ENCODE data around the gene FAM3C. TPM values are rescaled to one million over a fixed set of nuclear protein-coding genes. Genes with fewer than 3 reads are reported as not detected.

FAM3C gene
- total and polyA plus RNA-seq, 4 donors: 16.5 to 32.3 (median 22.5) TPM

DNA sequence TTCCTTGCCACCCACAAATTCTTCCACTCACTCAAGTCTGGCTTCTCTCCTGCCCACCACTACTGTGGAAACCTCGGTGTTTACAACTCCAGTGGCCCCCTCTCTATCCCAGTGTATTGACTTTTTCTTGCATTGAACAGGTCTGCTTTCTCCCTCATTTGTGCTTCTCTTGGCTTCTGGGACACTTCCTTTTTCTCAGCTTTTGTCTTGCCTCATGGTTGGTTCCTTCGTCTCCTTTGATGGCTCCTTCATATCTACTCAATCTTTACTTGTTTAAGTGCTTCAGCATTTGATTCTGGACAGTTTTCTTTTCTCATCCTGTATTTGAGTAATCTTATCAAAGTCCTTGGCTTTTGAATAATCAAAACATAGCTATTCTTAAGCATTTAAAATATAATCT lies 35.9 kb upstream of the FAM3C start:
- TF ChIP-seq SP1 (IDR thresholded peaks at IDR 0.05) (no peak), YY1 (IDR thresholded peaks at IDR 0.05) (no peak), FOXA2 (IDR thresholded peaks at IDR 0.05) (no peak), TAF1 (conservative IDR thresholded peaks at IDR 0.05) (no peak), JUND (IDR thresholded peaks at IDR 0.05) (no peak)
- TF ChIP-seq, protein P1, sequence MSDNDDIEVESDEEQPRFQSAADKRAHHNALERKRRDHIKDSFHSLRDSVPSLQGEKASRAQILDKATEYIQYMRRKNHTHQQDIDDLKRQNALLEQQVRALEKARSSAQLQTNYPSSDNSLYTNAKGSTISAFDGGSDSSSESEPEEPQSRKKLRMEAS (IDR thresholded peaks at IDR 0.05): no peak
- TF ChIP-seq, protein P2, sequence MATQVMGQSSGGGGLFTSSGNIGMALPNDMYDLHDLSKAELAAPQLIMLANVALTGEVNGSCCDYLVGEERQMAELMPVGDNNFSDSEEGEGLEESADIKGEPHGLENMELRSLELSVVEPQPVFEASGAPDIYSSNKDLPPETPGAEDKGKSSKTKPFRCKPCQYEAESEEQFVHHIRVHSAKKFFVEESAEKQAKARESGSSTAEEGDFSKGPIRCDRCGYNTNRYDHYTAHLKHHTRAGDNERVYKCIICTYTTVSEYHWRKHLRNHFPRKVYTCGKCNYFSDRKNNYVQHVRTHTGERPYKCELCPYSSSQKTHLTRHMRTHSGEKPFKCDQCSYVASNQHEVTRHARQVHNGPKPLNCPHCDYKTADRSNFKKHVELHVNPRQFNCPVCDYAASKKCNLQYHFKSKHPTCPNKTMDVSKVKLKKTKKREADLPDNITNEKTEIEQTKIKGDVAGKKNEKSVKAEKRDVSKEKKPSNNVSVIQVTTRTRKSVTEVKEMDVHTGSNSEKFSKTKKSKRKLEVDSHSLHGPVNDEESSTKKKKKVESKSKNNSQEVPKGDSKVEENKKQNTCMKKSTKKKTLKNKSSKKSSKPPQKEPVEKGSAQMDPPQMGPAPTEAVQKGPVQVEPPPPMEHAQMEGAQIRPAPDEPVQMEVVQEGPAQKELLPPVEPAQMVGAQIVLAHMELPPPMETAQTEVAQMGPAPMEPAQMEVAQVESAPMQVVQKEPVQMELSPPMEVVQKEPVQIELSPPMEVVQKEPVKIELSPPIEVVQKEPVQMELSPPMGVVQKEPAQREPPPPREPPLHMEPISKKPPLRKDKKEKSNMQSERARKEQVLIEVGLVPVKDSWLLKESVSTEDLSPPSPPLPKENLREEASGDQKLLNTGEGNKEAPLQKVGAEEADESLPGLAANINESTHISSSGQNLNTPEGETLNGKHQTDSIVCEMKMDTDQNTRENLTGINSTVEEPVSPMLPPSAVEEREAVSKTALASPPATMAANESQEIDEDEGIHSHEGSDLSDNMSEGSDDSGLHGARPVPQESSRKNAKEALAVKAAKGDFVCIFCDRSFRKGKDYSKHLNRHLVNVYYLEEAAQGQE (IDR thresholded peaks at IDR 0.05): no peak
- TF ChIP-seq, protein P3, sequence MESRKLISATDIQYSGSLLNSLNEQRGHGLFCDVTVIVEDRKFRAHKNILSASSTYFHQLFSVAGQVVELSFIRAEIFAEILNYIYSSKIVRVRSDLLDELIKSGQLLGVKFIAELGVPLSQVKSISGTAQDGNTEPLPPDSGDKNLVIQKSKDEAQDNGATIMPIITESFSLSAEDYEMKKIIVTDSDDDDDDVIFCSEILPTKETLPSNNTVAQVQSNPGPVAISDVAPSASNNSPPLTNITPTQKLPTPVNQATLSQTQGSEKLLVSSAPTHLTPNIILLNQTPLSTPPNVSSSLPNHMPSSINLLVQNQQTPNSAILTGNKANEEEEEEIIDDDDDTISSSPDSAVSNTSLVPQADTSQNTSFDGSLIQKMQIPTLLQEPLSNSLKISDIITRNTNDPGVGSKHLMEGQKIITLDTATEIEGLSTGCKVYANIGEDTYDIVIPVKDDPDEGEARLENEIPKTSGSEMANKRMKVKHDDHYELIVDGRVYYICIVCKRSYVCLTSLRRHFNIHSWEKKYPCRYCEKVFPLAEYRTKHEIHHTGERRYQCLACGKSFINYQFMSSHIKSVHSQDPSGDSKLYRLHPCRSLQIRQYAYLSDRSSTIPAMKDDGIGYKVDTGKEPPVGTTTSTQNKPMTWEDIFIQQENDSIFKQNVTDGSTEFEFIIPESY (IDR thresholded peaks at IDR 0.05): no peak
- DNase-seq (ENCODE audit: low spot score): no peak
- no peaks in the 10 kb centered on the region for H3K9me3 ChIP-seq (ENCODE audit: control insufficient read depth in 4 of 4, low read length in 3 of 4)
- no peaks in the 10 kb centered on the region for H3K27me3 ChIP-seq (ENCODE audit: control insufficient read depth in 4 of 4, insufficient read depth in 4 of 4, low read length in 3 of 4)
- H3K4me3 ChIP-seq (ENCODE audit: low read depth in 1 of 3, low read length in 3 of 3): no peak overlapping the region
- no peaks in the 10 kb centered on the region for H3K4me1 ChIP-seq (ENCODE audit: control insufficient read depth in 4 of 4, insufficient read depth in 4 of 4, low read length in 3 of 4)
- H3K36me3 ChIP-seq (ENCODE audit: control insufficient read depth in 4 of 4, insufficient read depth in 3 of 4, low read depth in 1 of 4, low read length in 3 of 4): no peaks in the 10 kb centered on the region
- no peak overlapping the region for H3K27ac ChIP-seq (ENCODE audit: low read depth in 1 of 2, low read length in 2 of 2)
- no peak overlapping the region for H3K9ac ChIP-seq (ENCODE audit: low read depth in 1 of 2, low read length in 2 of 2)
- WGBS: 93% methylated on average over 2 of the region's 2 CpGs

DNA sequence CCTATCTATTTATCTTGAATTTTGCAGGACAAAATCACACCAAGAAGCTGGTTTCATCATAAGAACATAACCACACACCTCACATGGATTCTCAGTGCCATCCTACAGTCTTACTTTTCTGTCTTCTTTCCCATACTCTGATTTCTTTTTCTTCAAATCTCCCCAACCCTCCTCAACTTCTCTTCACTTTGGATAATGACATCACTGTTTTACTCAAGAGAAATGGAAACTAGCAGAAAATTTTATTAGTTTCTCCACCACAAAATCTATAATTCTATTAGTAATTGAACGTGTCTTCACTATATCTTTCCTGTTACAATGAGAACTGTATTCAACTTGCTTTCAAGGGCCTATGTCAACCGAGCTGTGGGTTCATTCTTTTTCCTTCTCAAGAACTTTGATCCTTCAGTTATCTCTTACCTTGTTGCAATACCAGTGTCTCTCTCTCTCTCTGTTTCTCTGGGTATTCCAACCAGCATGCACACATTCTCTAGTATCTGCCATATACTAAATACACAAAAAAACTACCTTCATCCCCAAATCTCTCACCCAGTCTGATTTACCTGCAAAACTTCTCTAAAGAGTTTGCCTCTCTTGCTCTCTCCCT lies 35.4 kb upstream of the FAM3C start:
- WGBS: 90% methylated on average over 2 of the region's 2 CpGs
- no peaks in the 10 kb centered on the region for H3K9me3 ChIP-seq (ENCODE audit: control insufficient read depth in 4 of 4, low read length in 3 of 4)
- H3K4me1 ChIP-seq (ENCODE audit: control insufficient read depth in 4 of 4, insufficient read depth in 4 of 4, low read length in 3 of 4): no peaks in the 10 kb centered on the region
- H3K36me3 ChIP-seq (ENCODE audit: control insufficient read depth in 4 of 4, insufficient read depth in 3 of 4, low read depth in 1 of 4, low read length in 3 of 4): no peaks in the 10 kb centered on the region
- H3K27me3 ChIP-seq (ENCODE audit: control insufficient read depth in 4 of 4, insufficient read depth in 4 of 4, low read length in 3 of 4): no peaks in the 10 kb centered on the region
- no peak overlapping the region for H3K27ac ChIP-seq (ENCODE audit: low read depth in 1 of 2, low read length in 2 of 2)
- DNase-seq (ENCODE audit: low spot score): no peak
- H3K4me3 ChIP-seq (ENCODE audit: low read depth in 1 of 3, low read length in 3 of 3): no peak overlapping the region
- no peak for TF ChIP-seq NR2F2 (IDR thresholded peaks at IDR 0.05)
- TF ChIP-seq, protein P4, sequence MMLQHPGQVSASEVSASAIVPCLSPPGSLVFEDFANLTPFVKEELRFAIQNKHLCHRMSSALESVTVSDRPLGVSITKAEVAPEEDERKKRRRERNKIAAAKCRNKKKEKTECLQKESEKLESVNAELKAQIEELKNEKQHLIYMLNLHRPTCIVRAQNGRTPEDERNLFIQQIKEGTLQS (IDR thresholded peaks at IDR 0.05): no peak
- no peak for TF ChIP-seq FOXA2 (IDR thresholded peaks at IDR 0.05)
- TF ChIP-seq FOXA1 (IDR thresholded peaks at IDR 0.05): no peak
- no peak overlapping the region for H3K9ac ChIP-seq (ENCODE audit: low read depth in 1 of 2, low read length in 2 of 2)

DNA sequence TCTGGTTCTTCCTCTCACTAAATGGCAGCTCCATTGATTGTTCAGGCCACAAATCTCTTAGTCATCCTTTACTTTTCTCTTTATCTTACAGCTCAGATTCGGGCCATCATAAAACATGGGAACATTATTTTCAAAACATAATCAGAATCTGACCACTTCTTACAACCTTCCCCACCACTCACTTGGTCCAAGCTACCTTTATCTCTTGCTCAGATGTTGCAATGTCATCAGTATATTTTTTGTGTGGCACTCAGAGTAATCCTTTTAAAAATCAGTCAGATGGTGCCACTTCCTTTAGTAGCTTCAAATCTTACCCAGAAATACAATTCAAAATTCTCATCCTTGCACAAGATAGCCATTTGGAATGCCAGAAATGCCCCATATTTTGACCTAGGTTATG lies 34.5 kb upstream of the FAM3C start:
- Histone ChIP-seq H3K9ac (ENCODE audit: low read depth in 1 of 2, low read length in 2 of 2) (no peak overlapping the region), H3K27me3 (ENCODE audit: control insufficient read depth in 4 of 4, insufficient read depth in 4 of 4, low read length in 3 of 4) (no peaks in the 10 kb centered on the region), H3K36me3 (ENCODE audit: control insufficient read depth in 4 of 4, insufficient read depth in 3 of 4, low read depth in 1 of 4, low read length in 3 of 4) (no peaks in the 10 kb centered on the region), H3K4me3 (ENCODE audit: low read depth in 1 of 3, low read length in 3 of 3) (no peak overlapping the region), H3K27ac (ENCODE audit: low read depth in 1 of 2, low read length in 2 of 2) (no peak overlapping the region), H3K4me1 (ENCODE audit: control insufficient read depth in 4 of 4, insufficient read depth in 4 of 4, low read length in 3 of 4) (no peaks in the 10 kb centered on the region), H3K9me3 (ENCODE audit: control insufficient read depth in 4 of 4, low read length in 3 of 4) (no peaks in the 10 kb centered on the region)
- WGBS: 86% methylated on average over 1 of the region's 1 CpG
- TF ChIP-seq FOXA1 (IDR thresholded peaks at IDR 0.05): no peak
- DNase-seq (ENCODE audit: low spot score): no peak
